IMR-90 (cell line): ENCODE data around the gene ITM2B. TPM values are rescaled to one million over a fixed set of nuclear protein-coding genes. Genes with fewer than 3 reads are reported as not detected.
A peak's percentile ranks its signal among the peaks of the same experiment; 100 is the strongest.

Source experiments
- ATAC-seq: fragments of 200-7000 bp; cut with Tn5 transposase; 2 replicates; pipeline ENCODE4 v1.9.1; 2020; ENCODE audit warnings: low read depth, mild to moderate bottlenecking, moderate library complexity
- Bru-seq: library from RNA; stranded (reverse); fragments of 400-500 nt; gene quantifications from one replicate; lab custom pipeline; 2021; lab: Mats Ljungman, UMichigan
- BruChase-seq, 2 experiments: library from RNA; stranded (reverse); fragments of 400-500 nt; gene quantifications; one replicate each; lab custom pipeline; 2021; lab: Mats Ljungman, UMichigan
- BruUV-seq: library from RNA; stranded (reverse); fragments of 400-500 nt; replicated peaks from 2 replicates; lab custom pipeline; 2021; lab: Mats Ljungman, UMichigan
- CTCF ChIA-PET: fragments of 300-600 bp; formaldehyde crosslinking; extraction: SDS; loops from one replicate; lab custom pipeline; 2021; ENCODE audit warnings: antibody characterized with exemption; lab: Yijun Ruan, JAX
- POLR2A ChIA-PET: fragments of 300-600 bp; sonication (Branson Sonifier 250); formaldehyde crosslinking; loops from one replicate; lab custom pipeline; 2022; ENCODE audit warnings: antibody characterized with exemption; ENCODE audit not compliant: unreplicated experiment; lab: Charles Lee
- DNase-seq: peaks from one replicate; pipeline ENCODE4 v3.0.0; 2013
- H2AFZ ChIP-seq: replicated peaks from 2 replicates; pipeline ENCODE3; 2013; ENCODE audit warnings: low read length, mild to moderate bottlenecking; ENCODE audit not compliant: poor library complexity
- H2AK5ac ChIP-seq: 2 replicates; pipeline ENCODE4 v1.6.1; 2013; ENCODE audit warnings: low read depth, low read length, inconsistent platforms
- H2AK9ac ChIP-seq: replicated peaks from 2 replicates; pipeline ENCODE3; 2013; ENCODE audit warnings: mild to moderate bottlenecking, low read depth, low read length, moderate library complexity; ENCODE audit not compliant: poor library complexity
- H2BK120ac ChIP-seq: 2 replicates; pipeline ENCODE4 v1.6.1; 2013; ENCODE audit warnings: low read depth, low read length, inconsistent platforms
- H2BK15ac ChIP-seq: 3 replicates; pipeline ENCODE4 v1.6.1; 2013; ENCODE audit warnings: low read depth, low read length, inconsistent platforms
- H2BK20ac ChIP-seq: 2 replicates; pipeline ENCODE4 v1.6.1; 2013; ENCODE audit warnings: low read depth, mild to moderate bottlenecking, inconsistent platforms, low read length, moderate library complexity
- H2BK5ac ChIP-seq: 2 replicates; pipeline ENCODE4 v1.6.1; 2013; ENCODE audit warnings: mild to moderate bottlenecking, low read depth, low read length, inconsistent platforms; ENCODE audit not compliant: poor library complexity, severe bottlenecking
- H3K14ac ChIP-seq: replicated peaks from 2 replicates; pipeline ENCODE4 v1.6.1; 2013; ENCODE audit warnings: low read depth, low read length, inconsistent platforms
- H3K18ac ChIP-seq: 2 replicates; pipeline ENCODE4 v1.6.1; 2013; ENCODE audit warnings: low read depth, low read length, control low read depth
- H3K23ac ChIP-seq: 2 replicates; pipeline ENCODE4 v1.6.1; 2013; ENCODE audit warnings: low read depth, low read length, inconsistent platforms
- H3K27ac ChIP-seq: 2 replicates; pipeline ENCODE4 v1.5.1; 2013; ENCODE audit warnings: mild to moderate bottlenecking, control low read depth, low read length; ENCODE audit not compliant: insufficient read depth
- H3K27me3 ChIP-seq: 2 replicates; pipeline ENCODE4 v1.6.1; 2013; ENCODE audit warnings: low read length; ENCODE audit not compliant: control insufficient read depth, insufficient read depth
- H3K36me3 ChIP-seq: 2 replicates; pipeline ENCODE4 v1.6.1; 2013; ENCODE audit warnings: low read length, mixed read lengths; ENCODE audit not compliant: control insufficient read depth, insufficient read depth
- H3K4ac ChIP-seq: 2 replicates; pipeline ENCODE4 v1.6.1; 2013; ENCODE audit warnings: low read depth, low read length, inconsistent platforms
- H3K4me1 ChIP-seq: 2 replicates; pipeline ENCODE4 v1.6.1; 2013; ENCODE audit warnings: low read length, mixed read lengths; ENCODE audit not compliant: control insufficient read depth, insufficient read depth
- H3K4me2 ChIP-seq: 2 replicates; pipeline ENCODE4 v1.6.1; 2013; ENCODE audit warnings: low read depth, mild to moderate bottlenecking, control low read depth, low read length, moderate library complexity
- H3K4me3 ChIP-seq: 2 replicates; pipeline ENCODE4 v1.5.1; 2013; ENCODE audit warnings: low read depth, mild to moderate bottlenecking, control low read depth, low read length, moderate library complexity; ENCODE audit not compliant: insufficient read depth
- H3K56ac ChIP-seq: 2 replicates; pipeline ENCODE4 v1.6.1; 2013; ENCODE audit warnings: low read length, inconsistent platforms; ENCODE audit not compliant: insufficient read depth; ENCODE audit errors: extremely low read depth
- H3K79me1 ChIP-seq, 2 experiments: 2 replicates each; pipeline ENCODE4 v1.6.1; 2013; ENCODE audit warnings: low read length in 2 of 2, inconsistent platforms in 1 of 2, low read depth in 1 of 2
- H3K9ac ChIP-seq: 2 replicates; pipeline ENCODE4 v1.6.1; 2013; ENCODE audit warnings: low read depth, low read length, control low read depth
- H3K9me1 ChIP-seq: 2 replicates; pipeline ENCODE4 v1.6.1; 2013; ENCODE audit warnings: low read length, inconsistent platforms; ENCODE audit not compliant: insufficient read depth
- H3K9me3 ChIP-seq: 2 replicates; pipeline ENCODE4 v1.6.1; 2013; ENCODE audit warnings: low read length; ENCODE audit not compliant: control insufficient read depth, insufficient read depth
- H4K20me1 ChIP-seq: 2 replicates; pipeline ENCODE4 v1.6.1; 2013; ENCODE audit warnings: low read length, inconsistent platforms; ENCODE audit not compliant: insufficient read depth
- H4K5ac ChIP-seq: 2 replicates; pipeline ENCODE4 v1.6.1; 2013; ENCODE audit warnings: mild to moderate bottlenecking, low read depth, low read length, control low read depth
- H4K8ac ChIP-seq, 2 experiments: 2 replicates each; pipeline ENCODE4 v1.6.1; 2013; ENCODE audit warnings: low read depth in 2 of 2, low read length in 2 of 2, control low read depth in 1 of 2, inconsistent platforms in 1 of 2
- H4K91ac ChIP-seq: 2 replicates; pipeline ENCODE4 v1.6.1; 2013; ENCODE audit warnings: low read depth, low read length, inconsistent platforms; ENCODE audit not compliant: insufficient read depth
- CHD1 ChIP-seq: IDR thresholded peaks from 2 replicates; pipeline ENCODE4 v1.6.1; 2012; ENCODE audit warnings: low read depth, low read length, improper control_type of control experiment
- CTCF ChIP-seq: conservative IDR thresholded peaks from 2 replicates; pipeline ENCODE4 v1.5.1; 2012; ENCODE audit warnings: mild to moderate bottlenecking, low read depth, low read length, improper control_type of control experiment
- ELK1 ChIP-seq: fragments of 150-350 bp; IDR thresholded peaks from 2 replicates; pipeline ENCODE4 v1.6.1; 2016; ENCODE audit warnings: low read depth, mild to moderate bottlenecking, low read length, moderate library complexity, borderline replicate concordance
- FOS ChIP-seq: fragments of 150-350 bp; IDR thresholded peaks from 2 replicates; pipeline ENCODE4 v1.6.1; 2016; ENCODE audit warnings: low read depth, low read length
- MAFK ChIP-seq: IDR thresholded peaks from 2 replicates; pipeline ENCODE4 v1.6.1; 2012; ENCODE audit warnings: low read depth, low read length, improper control_type of control experiment
- MAZ ChIP-seq: IDR thresholded peaks from 2 replicates; pipeline ENCODE4 v1.6.1; 2012; ENCODE audit warnings: low read depth, mild to moderate bottlenecking, low read length, improper control_type of control experiment, moderate library complexity, borderline replicate concordance
- MXI1 ChIP-seq: IDR thresholded peaks from 2 replicates; pipeline ENCODE4 v1.6.1; 2012; ENCODE audit warnings: low read depth, mild to moderate bottlenecking, low read length, moderate library complexity, borderline replicate concordance
- POLR2A ChIP-seq: IDR thresholded peaks from 2 replicates; pipeline ENCODE4 v1.6.1; 2012; ENCODE audit warnings: mild to moderate bottlenecking, low read depth, low read length
- WGBS, 2 experiments: methylation state at CpG; one replicate each; pipeline versions ENCODE4 v1.1.5 to v1.1.7; 2013; ENCODE audit warnings: missing lambda C conversion rate in 2 of 2; ENCODE audit not compliant: insufficient read length in 1 of 2; ENCODE audit errors: extremely low coverage in 2 of 2; 5-methylcytosine and 5-hydroxymethylcytosine counted together
- dilution Hi-C: fragments of 300-500 bp; cut with HindIII; formaldehyde crosslinking; loops from one replicate; pipeline ENCODE4 v1.14.3; 2018; ENCODE audit warnings: low sequenced_read_pairs; ENCODE audit not compliant: unreplicated experiment
- in situ Hi-C: fragments of 300-500 bp; cut with MboI; formaldehyde crosslinking; loops from 3 replicates; pipeline ENCODE4 v1.14.3; 2019; ENCODE audit warnings: low sequenced_read_pairs, inconsistent platforms, mixed read lengths
- intact Hi-C: fragments of 100-400 bp; cut with micrococcal nuclease; formaldehyde crosslinking; loops from 2 replicates; pipeline ENCODE4 v1.10.0; 2022
- long read RNA-seq: library from polyadenylated mRNA; unstranded; transcript quantifications from one replicate; pipeline ENCODE4 v2.0.0, GENCODE V29; 2021; ENCODE audit not compliant: unreplicated experiment
- polyA plus RNA-seq, 3 experiments: library from polyadenylated mRNA; depleted of rRNA; stranded (reverse); fragments of >200 nt; gene quantifications; 2 replicates each; pipeline ENCODE4 v1.2.3, GENCODE V29; 2012; ENCODE audit warnings: low replicate concordance in 1 of 3
- total RNA-seq: library from RNA; depleted of rRNA; stranded (reverse); fragments of >200 nt; gene quantifications from 2 replicates; pipeline ENCODE4 v1.2.3, GENCODE V29; 2012; rRNA removed

The ITM2B gene
- total RNA-seq: 51.1 and 76.9 TPM in 2 replicates
- 127 and 158 TPM in 2 replicates for polyA plus RNA-seq (2012; rRNA removed)
- 74.9 and 83.1 TPM in 2 replicates for polyA plus RNA-seq (2012; cell fraction: cytosol; rRNA removed)
- polyA plus RNA-seq (2012; cell fraction: nucleus; rRNA removed; ENCODE audit: low replicate concordance): 22.2 and 62.3 TPM in 2 replicates
- percentile 84 among the genes with signal in this experiment for Bru-seq, nascent RNA
- percentile 64 among the genes with signal in this experiment for BruChase-seq, experiment 1, labeled RNA remaining after a 6-hour chase
- BruChase-seq, experiment 2, labeled RNA remaining after a 2-hour chase: percentile 60 among the genes with signal in this experiment
- long read RNA-seq, full-length matches to known transcripts: 437 of 450 reads
- long read RNA-seq, partial matches to known transcripts: 6 of 450 reads
- long read RNA-seq, other reads (novel, unspliced or antisense): 7 of 450 reads

GRCh38 chr13:48233046-48233888 lies at the start of gene ITM2B:
Gene ITM2B (plus strand): TSS chr13:48233206. CDS start chr13:48233361, 155 bp downstream.
- TF ChIP-seq CTCF: peak; percentile 36
- peak; percentile 30; the same call in 1 of the 2 replicates for TF ChIP-seq MAZ
- no peak for TF ChIP-seq FOS
- no peak for TF ChIP-seq ELK1
- TF ChIP-seq MXI1: peak; percentile 20; the same call in 1 of the 2 replicates
- TF ChIP-seq CHD1: 0 out of 2 replicates have a peak, but pooled peaks have one; percentile 35
- TF ChIP-seq MAFK: no peak
- peak; percentile 86 for TF ChIP-seq POLR2A
- Histone ChIP-seq H3K56ac (peak within 1 kb of the TSS; percentile 28; the same call in 1 of the 2 replicates), H3K4ac (peak within 1 kb of the TSS; percentile 75), H3K4me3 (peak within 1 kb of the TSS; percentile 83), H3K14ac (peak within 1 kb of the TSS; percentile 86), H3K79me1 (peaks cover 14 to 31% of the 10 kb centered on the region in 2 experiments), H3K18ac (peak within 1 kb of the TSS; percentile 55), H3K9me3 (no peaks in the 10 kb centered on the region), H3K27ac (peak within 1 kb of the TSS; percentile 65), H2BK5ac (peak within 1 kb of the TSS; percentile 78), H3K36me3 (no peaks in the 10 kb centered on the region), H3K27me3 (peaks cover 6% of the 10 kb centered on the region; the same call in 1 of the 2 replicates), H2BK15ac (no peak within 1 kb of the TSS), H2BK20ac (no peak within 1 kb of the TSS), H2AK5ac (no peak within 1 kb of the TSS; the same call in 1 of the 2 replicates), H4K5ac (peak within 1 kb of the TSS; percentile 53), H3K9ac (peak within 1 kb of the TSS; percentile 88), H3K23ac (peak within 1 kb of the TSS; percentile 82), H3K4me1 (peaks cover 8% of the 10 kb centered on the region), H4K20me1 (peaks cover 14% of the 10 kb centered on the region; the same call in 1 of the 2 replicates), H2AFZ (peak within 1 kb of the TSS; percentile 94), H4K91ac (peak within 1 kb of the TSS; percentile 81), H3K4me2 (peak within 1 kb of the TSS; percentile 97), H2AK9ac (peak within 1 kb of the TSS; percentile 92), H4K8ac (peak within 1 kb of the TSS; percentile 69 to 73), H2BK120ac (peak within 1 kb of the TSS; percentile 58; the same call in 1 of the 2 replicates), H3K9me1 (peaks cover 6% of the 10 kb centered on the region; the same call in 1 of the 2 replicates)
- 0% methylated on average over 41 of the region's 94 CpGs; no CpG with 5 or more reads in 1 of the 2 experiments for WGBS, 2 experiments
- ChIA-PET CTCF (interaction anchor here (0.9 kb wide), 1 partner anchor 347 kb away, joined by 3 read pairs; no protein-coding TSS in a partner anchor), POLR2A (interaction anchor here (1.0 kb wide), 1 partner anchor 11 kb away, joined by 3 read pairs; no protein-coding TSS in a partner anchor)
- no TSS peak for BruUV-seq
- in situ Hi-C loops: no loop called here
- ATAC-seq (peak; percentile 95), DNase-seq (peak; percentile 65)
- dilution Hi-C loops: no loop called here
- intact Hi-C loops: loop anchor here (5.0 to 10.0 kb wide), 3 partner anchors 106 to 532 kb away; no protein-coding TSS in a partner anchor
